Sigmoid colon (tissue), 4 donors: ENCODE data around the gene CPNE4.

ENCODE experiments used
- CTCF ChIP-seq, 4 experiments: fragments of 450-650 bp in 3 of 4; fragments of 200-600 bp in 1 of 4; IDR thresholded peaks; one replicate each; pipeline ENCODE4 v1.5.1; 2016 to 2019; ENCODE audit warnings: antibody characterized with exemption in 4 of 4, mild to moderate bottlenecking in 3 of 4, moderate library complexity in 2 of 4
- EP300 ChIP-seq, 4 donors: sonication (generic); formaldehyde crosslinking; IDR thresholded peaks; one replicate each; pipeline ENCODE4 v1.6.1; 2017; ENCODE audit warnings: antibody characterized with exemption in 4 of 4
- POLR2A ChIP-seq, 2 donors: fragments of 450-650 bp; IDR thresholded peaks; one replicate each; pipeline ENCODE4 v1.6.1; 2016; ENCODE audit warnings: antibody characterized with exemption in 2 of 2, mild to moderate bottlenecking in 2 of 2, moderate library complexity in 2 of 2
- POLR2AphosphoS5 ChIP-seq, 4 donors: sonication (generic); formaldehyde crosslinking; IDR thresholded peaks; one replicate each; pipeline ENCODE4 v1.6.1; 2017; ENCODE audit warnings: antibody characterized with exemption in 4 of 4

- no peak for TF ChIP-seq EP300 (IDR thresholded peaks at IDR 0.05)
- TF ChIP-seq CTCF (IDR thresholded peaks at IDR 0.05), result no peak
- TF ChIP-seq POLR2AphosphoS5 (IDR thresholded peaks at IDR 0.05), result no peak
- TF ChIP-seq POLR2A (IDR thresholded peaks at IDR 0.05), result no peak
Observed at GRCh38 chr3:131804565-131805133, 230.2 kb downstream of the CPNE4 start.
